Right lobe of liver (tissue), 6 donors: Measurements from ENCODE around the gene SKA1. TPM values are rescaled to one million over a fixed set of nuclear protein-coding genes. Genes with fewer than 3 reads are reported as not detected.
"Not testable (repeated sequence)": the region's sequence is repeated elsewhere in the genome, so short reads cannot be mapped to it uniquely, and the experiment has no call there.

Experiments used
- ATAC-seq, 4 donors: fragments of 200-7000 bp; cut with Tn5 transposase; one replicate each; pipeline ENCODE4 v1.9.1; 2020; ENCODE audit warnings: mild to moderate bottlenecking in 4 of 4, moderate library complexity in 4 of 4
- DNase-seq, 3 donors: peaks; one replicate each; pipeline ENCODE4 v3.0.0-alpha.2; 2020
- H3K27ac ChIP-seq, 3 donors: fragments of 200-600 bp; one replicate each; pipeline ENCODE4 v1.8.0; 2022
- H3K27me3 ChIP-seq, 2 donors: fragments of 200-600 bp; one replicate each; pipeline ENCODE4 v1.8.0; 2022
- H3K36me3 ChIP-seq, 4 donors: fragments of 200-600 bp; sonication (generic) in 1 of 4; one replicate each; pipeline versions ENCODE4 v1.5.1 to v1.8.0; 2017 to 2022; ENCODE audit warnings: control low read depth in 1 of 4
- H3K4me1 ChIP-seq, 4 donors: fragments of 200-600 bp; sonication (generic) in 1 of 4; one replicate each; pipeline versions ENCODE4 v1.5.1 to v1.8.0; 2017 to 2022; ENCODE audit warnings: control low read depth in 1 of 4
- H3K4me3 ChIP-seq, 3 donors: fragments of 200-600 bp; one replicate each; pipeline ENCODE4 v1.8.0; 2022
- H3K9me3 ChIP-seq, 4 donors: fragments of 200-600 bp; sonication (generic) in 1 of 4; one replicate each; pipeline versions ENCODE4 v1.5.1 to v1.8.0; 2017 to 2022; ENCODE audit warnings: control low read depth in 1 of 4
- CTCF ChIP-seq, 4 donors: fragments of 200-600 bp in 3 of 4; fragments of 450-650 bp in 1 of 4; IDR thresholded peaks; one replicate each; pipeline versions ENCODE4 v1.5.1 to v1.8.0; 2016 to 2022; ENCODE audit warnings: antibody characterized with exemption in 4 of 4, mild to moderate bottlenecking in 2 of 4
- POLR2A ChIP-seq: fragments of 450-650 bp; IDR thresholded peaks from one replicate; pipeline ENCODE4 v1.6.1; 2017; ENCODE audit warnings: antibody characterized with exemption, mild to moderate bottlenecking
- WGBS: methylation state at CpG from one replicate; pipeline ENCODE4 v1.1.6; 2018; ENCODE audit warnings: low coverage, low lambda C conversion rate; ENCODE audit not compliant: insufficient coverage; ENCODE audit errors: missing lambda C conversion rate; 5-methylcytosine and 5-hydroxymethylcytosine counted together
- intact Hi-C, 2 donors: fragments of 100-400 bp; cut with DNase I; formaldehyde crosslinking; loops; one replicate each; pipeline versions ENCODE4 v1.11.2 to v1.14.1; 2022
- total RNA-seq, 6 experiments: library from RNA; depleted of rRNA in 2 of 6; stranded (reverse); fragments of >200 nt in 2 of 6; fragmentation: NEBNext Ultra II Directional in 3 of 6; extraction: Animal tissue kit (Norgen Biotek cat#: 25700) in 3 of 6; gene quantifications; one replicate each; pipeline versions ENCODE4 v1.1.0 to v1.2.4, GENCODE V29; 2016 to 2023
- donor health status: DM: no; HTN: yes; CAD: no.
- donor health status: DM: no; HTN: no; CAD: no.
- donor health status: DM: no; HTN: no; CAD: no.
- donor health status: DM: no; HTN: yes; CAD: no.
- donor health status: DM: no; HTN: yes; CAD: no.

SKA1 gene
- total RNA-seq, 6 experiments from 2014 or later: 0.15 to 1.5 (median 0.75) TPM; not detected in 1

GRCh38 chr18:50399582-50399981 is 24.7 kb downstream of the SKA1 start:
- DNase-seq: no peak
- H3K9me3 ChIP-seq: no peaks in the 10 kb centered on the region
- intact Hi-C loops: no loop called here
- no peak for ATAC-seq
- H3K4me3 ChIP-seq: no peak overlapping the region
- TF ChIP-seq POLR2A (no peak), CTCF (IDR thresholded peaks at IDR 0.05) (no peak)
- H3K27ac ChIP-seq: no peak overlapping the region
- peaks cover 0 to 5% (median 0%) of the 10 kb centered on the region in 4 donors for H3K4me1 ChIP-seq
- no peaks in the 10 kb centered on the region for H3K27me3 ChIP-seq
- H3K36me3 ChIP-seq: no peaks in the 10 kb centered on the region
- WGBS: 72% methylated on average over 4 of the region's 4 CpGs

GRCh38 chr18:50400438-50400837 is 25.6 kb downstream of the SKA1 start:
- WGBS: 83% methylated on average over 5 of the region's 5 CpGs
- H3K4me3 ChIP-seq, H3K9me3 ChIP-seq, H3K36me3 ChIP-seq, H3K4me1 ChIP-seq, ATAC-seq, intact Hi-C loops, H3K27ac ChIP-seq, H3K27me3 ChIP-seq, DNase-seq: not testable (repeated sequence)

GRCh38 chr18:50401295-50401694 is 26.4 kb downstream of the SKA1 start:
- Histone ChIP-seq H3K9me3 (no peaks in the 10 kb centered on the region), H3K27me3 (no peaks in the 10 kb centered on the region), H3K4me3 (no peak overlapping the region), H3K27ac (no peak overlapping the region), H3K36me3 (no peaks in the 10 kb centered on the region), H3K4me1 (peaks cover 0 to 5% (median 0%) of the 10 kb centered on the region in 4 donors)
- no peak for TF ChIP-seq CTCF (IDR thresholded peaks at IDR 0.05)
- no peak for TF ChIP-seq POLR2A
- 64% methylated on average over 7 of the region's 18 CpGs for WGBS
- no peak for DNase-seq
- intact Hi-C loops: no loop called here
- ATAC-seq: no peak

- 30% methylated on average over 2 of the region's 21 CpGs for WGBS
- Histone ChIP-seq H3K27ac (no peak overlapping the region), H3K9me3 (no peaks in the 10 kb centered on the region), H3K4me3 (no peak overlapping the region), H3K36me3 (no peaks in the 10 kb centered on the region), H3K27me3 (no peaks in the 10 kb centered on the region), H3K4me1 (peaks cover 0 to 5% (median 0%) of the 10 kb centered on the region in 4 donors)
- ATAC-seq (peak; percentile 86 to 92 (median 87)), DNase-seq (peak; percentile 68 to 80 (median 76))
- TF ChIP-seq CTCF (IDR thresholded peaks at IDR 0.05) (peak in 2 of 4 donors; percentile 12 to 20), POLR2A (no peak)
- intact Hi-C loops: no loop called here
These were observed 27.0 kb downstream of the SKA1 start for GRCh38 chr18:50401888-50402287.

- H3K9me3 ChIP-seq, H3K27ac ChIP-seq, ATAC-seq, H3K4me1 ChIP-seq, H3K36me3 ChIP-seq, DNase-seq, H3K27me3 ChIP-seq, H3K4me3 ChIP-seq, intact Hi-C loops: not testable (repeated sequence)
- 50% methylated on average over 10 of the region's 13 CpGs for WGBS
These were observed 30.1 kb downstream of the SKA1 start for GRCh38 chr18:50404752-50405581.
